WI38 (cell line): ENCODE results near the gene SOX15.

Source experiments
- H3K4me3 ChIP-seq: 2 replicates; pipeline ENCODE4 v1.5.1; 2011; ENCODE audit warnings: low read depth, mild to moderate bottlenecking, control low read depth, low read length
- CTCF ChIP-seq: IDR thresholded peaks from 2 replicates; pipeline ENCODE4 v1.5.1; 2012; ENCODE audit warnings: low read depth, mild to moderate bottlenecking, control low read depth, low read length

SOX15 gene

DNA sequence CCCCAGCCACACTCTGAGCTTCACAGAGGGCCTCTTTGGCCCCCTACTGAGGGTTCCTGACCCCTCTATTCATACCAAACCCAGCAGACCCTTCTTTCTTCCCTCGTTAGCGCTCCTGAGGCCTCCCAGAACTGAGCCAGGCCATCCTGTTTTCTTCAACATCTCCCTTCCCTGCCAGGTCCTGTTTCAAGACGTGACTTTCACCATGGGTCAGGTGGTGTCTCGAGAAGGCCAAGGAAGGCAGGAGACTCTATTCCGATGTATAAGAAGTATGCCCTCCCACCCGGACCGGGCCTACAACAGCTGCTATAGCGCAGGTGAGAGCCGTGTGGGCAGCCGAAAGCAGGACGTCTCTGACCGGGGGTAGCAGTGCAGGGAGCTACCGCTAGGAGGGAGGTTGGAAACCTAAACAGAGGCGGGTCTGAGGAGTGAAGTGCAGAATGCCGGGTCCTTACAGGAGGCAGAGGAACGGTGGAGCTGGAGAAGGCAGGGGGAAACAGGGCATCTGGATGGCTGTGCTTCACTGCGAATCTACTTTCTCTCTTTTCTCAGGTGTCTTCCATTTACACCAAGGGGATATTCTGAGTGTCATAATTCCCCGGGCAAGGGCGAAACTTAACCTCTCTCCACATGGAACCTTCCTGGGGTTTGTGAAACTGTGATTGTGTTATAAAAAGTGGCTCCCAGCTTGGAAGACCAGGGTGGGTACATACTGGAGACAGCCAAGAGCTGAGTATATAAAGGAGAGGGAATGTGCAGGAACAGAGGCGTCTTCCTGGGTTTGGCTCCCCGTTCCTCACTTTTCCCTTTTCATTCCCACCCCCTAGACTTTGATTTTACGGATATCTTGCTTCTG is 29.5 kb downstream of the SOX15 start:
- peak overlapping the region; percentile 79 for H3K4me3 ChIP-seq
- TF ChIP-seq CTCF: peak; percentile 80

- H3K4me3 ChIP-seq: no peak overlapping the region
- TF ChIP-seq CTCF: no peak
Observed at GRCh38 chr17:7559320-7560171, 30.3 kb downstream of the SOX15 start.

DNA sequence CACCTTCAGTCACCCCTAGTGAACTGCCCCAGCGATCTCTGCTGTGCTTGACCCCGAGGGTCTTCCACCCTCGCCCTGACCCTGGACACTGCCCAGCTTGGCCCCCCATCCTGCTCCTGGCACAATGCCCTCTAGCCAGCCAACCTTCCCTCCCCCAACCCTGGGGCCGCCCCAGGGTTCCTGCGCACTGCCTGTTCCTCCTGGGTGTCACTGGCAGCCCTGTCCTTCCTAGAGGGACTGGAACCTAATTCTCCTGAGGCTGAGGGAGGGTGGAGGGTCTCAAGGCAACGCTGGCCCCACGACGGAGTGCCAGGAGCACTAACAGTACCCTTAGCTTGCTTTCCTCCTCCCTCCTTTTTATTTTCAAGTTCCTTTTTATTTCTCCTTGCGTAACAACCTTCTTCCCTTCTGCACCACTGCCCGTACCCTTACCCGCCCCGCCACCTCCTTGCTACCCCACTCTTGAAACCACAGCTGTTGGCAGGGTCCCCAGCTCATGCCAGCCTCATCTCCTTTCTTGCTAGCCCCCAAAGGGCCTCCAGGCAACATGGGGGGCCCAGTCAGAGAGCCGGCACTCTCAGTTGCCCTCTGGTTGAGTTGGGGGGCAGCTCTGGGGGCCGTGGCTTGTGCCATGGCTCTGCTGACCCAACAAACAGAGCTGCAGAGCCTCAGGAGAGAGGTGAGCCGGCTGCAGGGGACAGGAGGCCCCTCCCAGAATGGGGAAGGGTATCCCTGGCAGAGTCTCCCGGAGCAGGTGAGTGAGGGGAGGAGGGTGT is 31.2 kb downstream of the SOX15 start, which contains the start of gene TNFSF13:
Gene TNFSF13 (plus strand): TSS at position 207 of the 776 bp plus-strand sequence. CDS start 290 bp downstream, at position 497.
- no peak for TF ChIP-seq CTCF
- no peak within 1 kb of the TSS for H3K4me3 ChIP-seq

DNA sequence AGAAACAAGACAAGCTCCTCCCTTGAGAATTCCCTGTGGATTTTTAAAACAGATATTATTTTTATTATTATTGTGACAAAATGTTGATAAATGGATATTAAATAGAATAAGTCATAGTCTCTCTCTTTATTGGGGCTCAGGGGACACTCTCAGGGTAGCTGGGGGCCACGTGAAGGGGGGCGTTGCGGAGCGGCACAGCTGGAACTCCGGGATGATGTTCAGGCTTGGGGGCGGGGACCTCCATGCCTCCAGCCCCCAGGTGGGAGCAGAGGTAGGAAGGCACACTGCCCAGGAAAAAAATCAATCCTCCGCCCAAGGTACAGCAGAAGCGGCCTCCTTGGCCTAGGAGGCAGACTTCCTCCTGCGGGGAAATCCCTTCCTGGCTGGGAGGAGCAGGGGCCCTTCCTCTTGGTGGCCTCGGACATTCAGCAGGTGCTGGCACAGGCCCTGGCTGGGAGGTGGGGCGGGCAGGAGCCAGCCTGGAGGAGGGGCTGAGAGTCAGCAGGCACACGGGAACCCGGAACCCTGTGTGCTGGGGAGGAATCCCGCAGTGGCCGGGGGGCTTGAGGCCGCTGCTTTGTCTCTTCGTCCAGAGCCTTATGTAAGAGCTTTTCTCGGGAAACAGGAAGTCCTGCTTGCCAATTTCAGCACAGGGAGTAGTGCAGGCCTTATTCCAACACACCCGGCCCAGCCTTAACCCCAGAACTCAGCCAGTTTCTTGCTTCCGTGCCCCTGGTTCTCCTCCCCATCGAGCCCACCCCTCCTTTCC is 31.9 kb downstream of the SOX15 start:
- no peak overlapping the region for H3K4me3 ChIP-seq
- TF ChIP-seq CTCF: no peak

DNA sequence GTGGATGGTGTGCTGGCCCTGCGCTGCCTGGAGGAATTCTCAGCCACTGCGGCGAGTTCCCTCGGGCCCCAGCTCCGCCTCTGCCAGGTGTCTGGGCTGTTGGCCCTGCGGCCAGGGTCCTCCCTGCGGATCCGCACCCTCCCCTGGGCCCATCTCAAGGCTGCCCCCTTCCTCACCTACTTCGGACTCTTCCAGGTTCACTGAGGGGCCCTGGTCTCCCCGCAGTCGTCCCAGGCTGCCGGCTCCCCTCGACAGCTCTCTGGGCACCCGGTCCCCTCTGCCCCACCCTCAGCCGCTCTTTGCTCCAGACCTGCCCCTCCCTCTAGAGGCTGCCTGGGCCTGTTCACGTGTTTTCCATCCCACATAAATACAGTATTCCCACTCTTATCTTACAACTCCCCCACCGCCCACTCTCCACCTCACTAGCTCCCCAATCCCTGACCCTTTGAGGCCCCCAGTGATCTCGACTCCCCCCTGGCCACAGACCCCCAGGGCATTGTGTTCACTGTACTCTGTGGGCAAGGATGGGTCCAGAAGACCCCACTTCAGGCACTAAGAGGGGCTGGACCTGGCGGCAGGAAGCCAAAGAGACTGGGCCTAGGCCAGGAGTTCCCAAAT is 32.6 kb downstream of the SOX15 start:
- no peak for TF ChIP-seq CTCF
- H3K4me3 ChIP-seq: no peak overlapping the region

DNA sequence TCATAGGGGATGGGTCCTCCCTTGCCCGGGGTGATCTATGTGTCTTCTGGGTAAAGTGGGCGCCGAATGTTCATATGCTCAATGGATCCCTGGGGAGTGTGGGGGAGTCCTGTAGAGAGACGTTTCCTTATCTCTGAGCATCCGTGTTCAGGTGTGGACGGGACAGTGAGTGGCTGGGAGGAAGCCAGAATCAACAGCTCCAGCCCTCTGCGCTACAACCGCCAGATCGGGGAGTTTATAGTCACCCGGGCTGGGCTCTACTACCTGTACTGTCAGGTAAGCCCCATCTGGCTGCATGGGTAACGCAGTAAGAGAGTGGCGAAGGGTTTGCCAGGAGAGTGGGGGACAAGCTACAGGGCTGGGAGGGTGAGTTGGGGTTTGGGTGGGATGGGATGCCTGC is 33.3 kb downstream of the SOX15 start:
- H3K4me3 ChIP-seq: no peak overlapping the region
- no peak for TF ChIP-seq CTCF
